Spinal cord (tissue), 10 donors: ENCODE data around the gene RAD51D. TPM values are rescaled to one million over a fixed set of nuclear protein-coding genes. Genes with fewer than 3 reads are reported as not detected.
A peak's percentile ranks its signal among the peaks of the same experiment; 100 is the strongest.

Experiments
- DNase-seq, 6 donors: peaks; one replicate each; pipeline versions ENCODE4 v3.0.0 to v3.0.0-alpha.2; 2013 to 2015; ENCODE audit warnings: low spot score in 6 of 6, low read depth in 4 of 6
- H3K27ac ChIP-seq: one replicate; pipeline ENCODE4 v1.5.1; 2013; ENCODE audit warnings: low read depth, low read length, control low read depth
- H3K27me3 ChIP-seq: one replicate; pipeline ENCODE4 v1.6.1; 2013; ENCODE audit warnings: low read length; ENCODE audit not compliant: control insufficient read depth, insufficient read depth
- H3K36me3 ChIP-seq: one replicate; pipeline ENCODE4 v1.6.1; 2013; ENCODE audit warnings: low read length; ENCODE audit not compliant: control insufficient read depth, insufficient read depth
- H3K4me1 ChIP-seq: one replicate; pipeline ENCODE4 v1.6.1; 2013; ENCODE audit warnings: low read length; ENCODE audit not compliant: control insufficient read depth, insufficient read depth
- H3K4me3 ChIP-seq: one replicate; pipeline ENCODE4 v1.5.1; 2013; ENCODE audit warnings: low read depth, low read length, control low read depth
- H3K9me3 ChIP-seq: one replicate; pipeline ENCODE4 v1.6.1; 2013; ENCODE audit warnings: low read length; ENCODE audit not compliant: control insufficient read depth, insufficient read depth
- WGBS: methylation state at CpG from one replicate; pipeline ENCODE4 v1.1.5; 2013; ENCODE audit warnings: missing lambda C conversion rate; ENCODE audit not compliant: insufficient coverage; 5-methylcytosine and 5-hydroxymethylcytosine counted together
- polyA plus RNA-seq, 2 donors: library from polyadenylated mRNA; unstranded; fragments of 120-200 nt; gene quantifications; one replicate each; pipeline ENCODE4 v1.2.1, GENCODE V29; 2013; ENCODE audit not compliant: insufficient read length in 2 of 2
- total RNA-seq, 2 donors: library from RNA; depleted of rRNA in 1 of 2; stranded (reverse); fragments of 120-200 nt in 1 of 2; fragments of >200 nt in 1 of 2; gene quantifications; one replicate each; pipeline versions ENCODE4 v1.2.3 to v1.2.4, GENCODE V29; 2013 to 2014
- donor health status: healthy.

RAD51D gene
- total and polyA plus RNA-seq, 4 donors: 7.7 to 19.7 (median 12.7) TPM

DNA sequence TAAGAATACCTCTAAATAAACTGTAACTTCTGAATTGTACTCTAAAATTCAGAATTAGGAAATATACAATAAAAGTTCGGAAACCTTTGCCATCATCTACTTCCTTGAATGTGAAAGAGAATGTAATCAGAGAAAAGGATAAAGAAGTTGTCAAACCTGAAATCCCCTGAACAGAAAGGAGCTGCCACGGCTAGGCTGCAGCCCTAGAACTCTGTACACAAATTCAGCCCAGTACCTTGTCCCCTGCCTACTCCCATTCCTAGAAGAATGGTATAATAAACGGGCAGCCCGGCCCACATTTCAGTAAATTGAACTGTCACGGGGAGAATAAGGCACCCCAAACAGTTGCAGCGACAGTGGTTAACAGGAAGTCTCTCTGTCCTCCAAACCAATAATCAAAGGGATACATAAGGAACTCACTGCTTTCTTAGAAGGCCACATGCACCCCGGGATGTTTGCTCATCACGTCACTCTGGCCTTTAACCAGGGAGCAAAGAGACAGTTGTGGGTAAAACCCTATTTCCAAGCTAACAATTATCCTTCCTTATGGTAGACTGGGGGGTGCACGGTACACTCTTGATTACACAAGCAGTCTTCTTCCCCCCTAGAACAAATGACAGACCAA lies 31.8 kb downstream of the RAD51D start:
- 21% methylated on average over 4 of the region's 9 CpGs for WGBS

GRCh38 chr17:35086931-35087573 lies 32.6 kb downstream of the RAD51D start:
- H3K27me3 ChIP-seq: no peaks in the 10 kb centered on the region
- DNase-seq: no peak
- no peak overlapping the region for H3K27ac ChIP-seq
- peaks cover 23% of the 10 kb centered on the region for H3K4me1 ChIP-seq
- no peak overlapping the region for H3K4me3 ChIP-seq
- 97% methylated on average over 5 of the region's 8 CpGs for WGBS
- no peaks in the 10 kb centered on the region for H3K36me3 ChIP-seq
- H3K9me3 ChIP-seq: no peaks in the 10 kb centered on the region

More for the DNA sequence above, 31.8 kb downstream of the RAD51D start:
- no peaks in the 10 kb centered on the region for H3K36me3 ChIP-seq
- peak overlapping the region; percentile 50 for H3K27ac ChIP-seq
- peaks cover 23% of the 10 kb centered on the region for H3K4me1 ChIP-seq
- H3K27me3 ChIP-seq: no peaks in the 10 kb centered on the region
- H3K9me3 ChIP-seq: no peaks in the 10 kb centered on the region
- peak overlapping the region; percentile 86 for H3K4me3 ChIP-seq
- DNase-seq: peak in 2 of 6 donors; percentile 22 to 61

DNA sequence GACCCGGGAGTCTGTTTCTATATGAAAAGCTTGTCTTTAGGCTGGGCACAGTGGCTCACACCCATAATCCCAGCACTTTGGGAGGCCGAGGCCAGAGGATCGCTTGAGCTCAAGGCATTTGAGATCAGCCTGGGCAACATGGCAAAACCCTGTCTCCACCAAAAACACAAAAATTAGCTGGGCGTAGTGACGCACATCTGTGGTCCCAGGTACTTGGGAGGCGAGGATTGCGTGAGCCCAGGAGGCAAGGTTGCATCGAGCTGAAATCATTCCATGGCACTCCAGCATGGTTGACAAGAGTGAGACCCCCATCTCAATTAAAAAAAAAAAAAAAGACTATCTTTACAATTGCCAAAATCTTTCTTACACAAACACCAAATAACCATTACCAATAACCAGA lies 33.5 kb downstream of the RAD51D start:
- no peak for DNase-seq
- H3K27me3 ChIP-seq: no peaks in the 10 kb centered on the region
- peaks cover 23% of the 10 kb centered on the region for H3K4me1 ChIP-seq
- H3K4me3 ChIP-seq: no peak overlapping the region
- no peaks in the 10 kb centered on the region for H3K36me3 ChIP-seq
- H3K9me3 ChIP-seq: no peaks in the 10 kb centered on the region
- 98% methylated on average over 8 of the region's 8 CpGs for WGBS
- no peak overlapping the region for H3K27ac ChIP-seq

- Histone ChIP-seq H3K4me1 (peaks cover 23% of the 10 kb centered on the region), H3K9me3 (no peaks in the 10 kb centered on the region), H3K4me3 (no peak overlapping the region), H3K27ac (no peak overlapping the region), H3K36me3 (no peaks in the 10 kb centered on the region), H3K27me3 (no peaks in the 10 kb centered on the region)
- 80% methylated on average over 1 of the region's 2 CpGs for WGBS
- DNase-seq: no peak
Observed at GRCh38 chr17:35084987-35085386, 34.7 kb downstream of the RAD51D start.

DNA sequence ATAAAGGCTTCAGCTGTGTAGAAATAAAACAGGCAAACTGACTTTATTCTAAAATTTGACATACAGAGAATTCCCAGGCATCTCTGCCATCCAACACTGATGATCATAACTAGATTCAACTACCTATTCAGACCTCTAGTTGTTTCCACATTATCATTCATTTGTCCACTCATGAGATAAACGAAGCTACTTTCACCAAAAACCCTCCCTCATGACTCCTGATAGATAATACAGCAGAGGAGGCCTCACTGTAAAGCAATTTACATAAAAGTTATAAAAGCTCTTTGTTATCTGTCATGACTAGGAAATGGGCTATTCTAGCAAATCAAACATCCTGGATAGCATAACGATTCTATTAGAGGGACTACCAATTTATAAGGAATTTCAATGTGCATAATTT lies 36.6 kb downstream of the RAD51D start:
- no CpG with 5 or more reads among the region's 2 CpGs for WGBS
- DNase-seq: no peak
- no peaks in the 10 kb centered on the region for H3K27me3 ChIP-seq
- no peak overlapping the region for H3K27ac ChIP-seq
- peaks cover 9% of the 10 kb centered on the region for H3K4me1 ChIP-seq
- H3K36me3 ChIP-seq: no peaks in the 10 kb centered on the region
- no peak overlapping the region for H3K4me3 ChIP-seq
- no peaks in the 10 kb centered on the region for H3K9me3 ChIP-seq

GRCh38 chr17:35082073-35082657 lies 37.5 kb downstream of the RAD51D start:
- Histone ChIP-seq H3K9me3 (no peaks in the 10 kb centered on the region), H3K4me1 (peaks cover 5% of the 10 kb centered on the region), H3K36me3 (no peaks in the 10 kb centered on the region), H3K4me3 (no peak overlapping the region), H3K27me3 (no peaks in the 10 kb centered on the region), H3K27ac (no peak overlapping the region)
- WGBS: 22% methylated on average over 2 of the region's 3 CpGs
- DNase-seq: peak in 2 of 6 donors; percentile 73 to 84

DNA sequence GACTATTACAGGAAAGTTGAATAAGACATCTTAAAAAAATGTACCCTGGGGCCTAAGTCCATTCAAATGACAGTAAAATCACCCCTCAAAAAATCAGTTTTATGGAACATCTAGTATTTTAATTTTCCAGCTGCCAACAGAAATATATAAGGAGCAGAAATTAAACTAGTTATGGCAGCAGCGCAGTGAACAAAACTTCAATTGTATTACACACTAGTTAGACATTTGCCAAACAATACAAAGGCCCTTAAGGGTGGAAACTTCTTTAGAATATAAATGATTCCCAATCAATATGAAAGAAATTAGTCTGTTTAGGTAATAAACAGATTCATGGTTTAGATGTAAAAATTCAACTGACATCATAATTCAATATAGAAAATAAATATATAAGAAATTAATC lies 38.0 kb downstream of the RAD51D start:
- WGBS: no CpG with 5 or more reads among the region's 1 CpG
- Histone ChIP-seq H3K4me3 (no peak overlapping the region), H3K27ac (no peak overlapping the region)

GRCh38 chr17:35080536-35080935 lies 39.1 kb downstream of the RAD51D start:
- H3K27ac ChIP-seq: no peak overlapping the region
- no peak for DNase-seq
- peaks cover 9% of the 10 kb centered on the region for H3K4me1 ChIP-seq
- H3K4me3 ChIP-seq: no peak overlapping the region
- WGBS: no CpG with 5 or more reads among the region's 1 CpG
- H3K36me3 ChIP-seq: no peaks in the 10 kb centered on the region
- H3K9me3 ChIP-seq: no peaks in the 10 kb centered on the region
- H3K27me3 ChIP-seq: no peaks in the 10 kb centered on the region

More for the DNA sequence above, 38.0 kb downstream of the RAD51D start:
- no peaks in the 10 kb centered on the region for H3K36me3 ChIP-seq
- peak in 1 of 6 donors; percentile 13 for DNase-seq
- H3K4me1 ChIP-seq: peaks cover 5% of the 10 kb centered on the region
- H3K27me3 ChIP-seq: no peaks in the 10 kb centered on the region
- no peaks in the 10 kb centered on the region for H3K9me3 ChIP-seq

- Histone ChIP-seq H3K4me3 (no peak overlapping the region), H3K27me3 (no peaks in the 10 kb centered on the region), H3K36me3 (no peaks in the 10 kb centered on the region), H3K4me1 (peaks cover 9% of the 10 kb centered on the region), H3K9me3 (no peaks in the 10 kb centered on the region), H3K27ac (no peak overlapping the region)
- no peak for DNase-seq
- WGBS: no CpG with 5 or more reads among the region's 1 CpG
Observed at GRCh38 chr17:35079547-35080423, 39.9 kb downstream of the RAD51D start.
